K562 (cell line): ENCODE measurements around the gene B3GALT4. TPM values are rescaled to one million over a fixed set of nuclear protein-coding genes. Genes with fewer than 3 reads are reported as not detected.

Source experiments
- CSDE1 ChIP-seq, 2 experiments: fragments of 450-650 bp; IDR thresholded peaks; 2 replicates each; pipeline ENCODE4 v1.6.1; 2016; ENCODE audit warnings: mild to moderate bottlenecking in 1 of 2
- DMBX1 ChIP-seq: fragments of 250-450 bp; sonication (Bioruptor Pico); IDR thresholded peaks from 2 replicates; pipeline ENCODE4 v1.8.0; 2022; ENCODE audit warnings: inconsistent platforms, mild to moderate bottlenecking, moderate library complexity, borderline replicate concordance
- DNMT1 ChIP-seq: fragments of 450-650 bp; IDR thresholded peaks from 2 replicates; pipeline ENCODE4 v1.6.1; 2016; ENCODE audit warnings: antibody characterized with exemption, mild to moderate bottlenecking
- MCM5 ChIP-seq: fragments of 450-650 bp; IDR thresholded peaks from 2 replicates; pipeline ENCODE4 v1.6.1; 2016; ENCODE audit warnings: low read depth
- MIER1 ChIP-seq: fragments of 450-650 bp; IDR thresholded peaks from 2 replicates; pipeline ENCODE4 v1.6.1; 2016; ENCODE audit warnings: antibody characterized with exemption, mild to moderate bottlenecking, low read depth
- POLR2B ChIP-seq: fragments of 450-650 bp; IDR thresholded peaks from 2 replicates; pipeline ENCODE4 v1.6.1; 2018; ENCODE audit warnings: low read depth; ENCODE audit not compliant: partially characterized antibody
- POU5F1 ChIP-seq: fragments of 150-350 bp; IDR thresholded peaks from 2 replicates; pipeline ENCODE4 v1.6.1; 2014; ENCODE audit warnings: borderline replicate concordance, low read length, low read depth, mild to moderate bottlenecking; ENCODE audit not compliant: partially characterized antibody
- RUNX1 ChIP-seq: sonication (generic); IDR thresholded peaks from 2 replicates; pipeline ENCODE4 v1.6.1; 2016; ENCODE audit warnings: antibody characterized with exemption, low read depth
- TBP ChIP-seq: optimal IDR thresholded peaks from 2 replicates; pipeline ENCODE3; 2011; ENCODE audit warnings: low read depth, low read length, improper control_type of control experiment
- ZNF398 ChIP-seq: fragments of 250-450 bp; sonication (Bioruptor Pico); IDR thresholded peaks from 2 replicates; pipeline ENCODE4 v1.8.0; 2021; ENCODE audit warnings: moderate library complexity, mild to moderate bottlenecking, inconsistent platforms
- ZNF407 ChIP-seq: fragments of 450-650 bp; IDR thresholded peaks from 2 replicates; pipeline ENCODE4 v1.6.1; 2016; ENCODE audit warnings: low read depth
- ZNF408 ChIP-seq: fragments of 250-450 bp; sonication (Bioruptor Pico); IDR thresholded peaks from 2 replicates; pipeline ENCODE4 v1.4.0; 2020; ENCODE audit warnings: low read depth, mild to moderate bottlenecking, moderate library complexity
- ZNF589 ChIP-seq: fragments of 200-800 bp; sonication (Bioruptor generic); IDR thresholded peaks from 2 replicates; pipeline ENCODE4 v1.6.1; 2016; ENCODE audit warnings: low read depth, missing genetic modification characterization, missing compliant biosample characterization
- ZNF778 ChIP-seq: fragments of 450-650 bp; formaldehyde crosslinking; IDR thresholded peaks from 2 replicates; pipeline ENCODE4 v1.4.0; 2020; ENCODE audit warnings: mild to moderate bottlenecking, moderate library complexity
- polyA plus RNA-seq, 8 experiments: library from polyadenylated mRNA; depleted of rRNA in 4 of 8; stranded (reverse) in 5 of 8; unstranded in 3 of 8; fragments of >200 nt; fragmentation: Nextera tagmentation in 2 of 8; fragmentation: Illumina TruSeq in 1 of 8; extraction: Ambion mirVana in 2 of 8; extraction: Trizol in 1 of 8; gene quantifications; 2 replicates each; pipeline versions ENCODE4 v1.2.1 to v1.2.3, GENCODE V29; 2011 to 2014; ENCODE audit warnings: inconsistent platforms in 1 of 8, missing spikeins in 1 of 8
- total RNA-seq, 7 experiments: library from RNA; depleted of rRNA in 6 of 7; stranded (reverse); fragments of >200 nt in 6 of 7; fragmentation: Illumina TruSeq in 2 of 7; extraction: Trizol in 2 of 7; gene quantifications; 2 replicates each; pipeline versions ENCODE4 v1.2.1 to v1.2.3, GENCODE V29; 2011 to 2021; ENCODE audit warnings: low replicate concordance in 1 of 7

B3GALT4 gene
- total and polyA plus RNA-seq, 9 of the 15 experiments (the other 6 are each of a cell fraction or from before 2014, with no cell fraction given): 0.11 to 1.3 (median 0.53) TPM; not detected in 1

- no peak for TF ChIP-seq MCM5
- TF ChIP-seq ZNF589 (CRISPR knock-in tag): no peak
- no peak for TF ChIP-seq DNMT1
- no peak for TF ChIP-seq MIER1
- TF ChIP-seq ZNF407: peak; percentile 64; the same call in 1 of the 2 replicates
- TF ChIP-seq POU5F1: peak; percentile 4
- TF ChIP-seq ZNF408 (CRISPR knock-in tag): no peak
- no peak for TF ChIP-seq DMBX1 (CRISPR knock-in tag)
- no peak for TF ChIP-seq ZNF778
- TF ChIP-seq TBP: no peak
- TF ChIP-seq POLR2B: peak; percentile 78
- no peak for TF ChIP-seq CSDE1 (IDR thresholded peaks at IDR 0.05)
- no peak for TF ChIP-seq ZNF398 (CRISPR knock-in tag)
- 0 out of 2 replicates have a peak, but pooled peaks have one; percentile 21 for TF ChIP-seq RUNX1
These were observed at the start of gene B3GALT4 (continued) for GRCh38 chr6:33276864-33277662.
